Calu3 (cell line): ENCODE measurements around the gene TRIO. TPM values are rescaled to one million over a fixed set of nuclear protein-coding genes. Genes with fewer than 3 reads are reported as not detected.

Experiments
- BruUV-seq: library from RNA; stranded (reverse); fragments of 400-500 nt; replicated peaks from 2 replicates; lab custom pipeline; 2021; lab: Mats Ljungman, UMichigan
- CTCF ChIA-PET: fragments of 300-600 bp; sonication (Branson Sonifier 250); formaldehyde crosslinking; loops from one replicate; lab custom pipeline; 2022; ENCODE audit warnings: antibody characterized with exemption; lab: Charles Lee
- DNase-seq: peaks from one replicate; pipeline ENCODE4 v3.0.0; 2022
- H3K27ac Mint-ChIP-seq: one replicate; pipeline ENCODE4 v1.8.0; 2022; ENCODE audit warnings: mixed read lengths; ENCODE audit not compliant: unreplicated experiment
- H3K27me3 Mint-ChIP-seq: one replicate; pipeline ENCODE4 v1.8.0; 2022; ENCODE audit warnings: mixed read lengths; ENCODE audit not compliant: unreplicated experiment
- H3K36me3 Mint-ChIP-seq: one replicate; pipeline ENCODE4 v1.8.0; 2022; ENCODE audit warnings: mild to moderate bottlenecking, moderate library complexity, mixed read lengths; ENCODE audit not compliant: insufficient read depth, unreplicated experiment
- H3K4me1 Mint-ChIP-seq: one replicate; pipeline ENCODE4 v1.8.0; 2022; ENCODE audit warnings: mild to moderate bottlenecking, low read depth, mixed read lengths; ENCODE audit not compliant: unreplicated experiment
- H3K4me3 Mint-ChIP-seq: one replicate; pipeline ENCODE4 v1.8.0; 2022; ENCODE audit warnings: mild to moderate bottlenecking, low read depth, moderate library complexity, mixed read lengths; ENCODE audit not compliant: unreplicated experiment
- H3K9me3 Mint-ChIP-seq: one replicate; pipeline ENCODE4 v1.8.0; 2022; ENCODE audit warnings: low read depth, mixed read lengths; ENCODE audit not compliant: unreplicated experiment
- intact Hi-C: fragments of 100-400 bp; cut with micrococcal nuclease; formaldehyde crosslinking; loops from one replicate; pipeline ENCODE4 v1.10.0; 2022; ENCODE audit not compliant: unreplicated experiment
- total RNA-seq: library from RNA; stranded (reverse); gene quantifications from 2 replicates; pipeline ENCODE4 v1.2.3, GENCODE V29; 2022
- TF ChIP-seq, protein P1 (sequence below): fragments of 200-600 bp; IDR thresholded peaks from one replicate; pipeline ENCODE4 v1.8.0; 2022; ENCODE audit warnings: antibody characterized with exemption; ENCODE audit not compliant: unreplicated experiment

Gene TRIO
- total RNA-seq, 1 experiment from 2014 or later, result 183 TPM

DNA sequence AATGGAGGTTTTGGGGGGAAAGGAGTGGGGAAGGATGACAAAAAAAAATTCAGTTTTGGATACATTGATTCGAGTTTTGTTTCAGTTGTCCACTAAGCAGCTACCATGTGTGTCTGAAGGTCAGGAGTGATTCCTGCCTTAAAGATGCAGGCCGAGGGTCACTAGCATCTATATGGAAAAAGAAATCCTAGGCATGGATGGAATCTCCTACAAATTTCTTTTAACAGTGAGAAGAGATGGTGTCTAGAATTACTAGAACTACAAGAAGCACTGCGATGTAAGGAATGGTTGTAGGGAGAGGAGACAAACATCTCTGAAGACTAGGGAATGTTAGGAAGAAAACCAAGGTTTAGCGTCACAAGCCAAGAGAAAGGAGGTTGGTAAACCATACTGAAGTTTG, 19.6 kb upstream of the TRIO start:
- no peak for DNase-seq
- intact Hi-C loops, result no loop called here
- CTCF ChIA-PET, result no interaction called here
- Mint-ChIP-seq H3K27me3 (peaks cover 5% of the 10 kb centered on the region), H3K9me3 (no peaks in the 10 kb centered on the region), H3K36me3 (no peaks in the 10 kb centered on the region), H3K4me1 (no peaks in the 10 kb centered on the region), H3K4me3 (no peak overlapping the region), H3K27ac (no peak overlapping the region)
- TF ChIP-seq, protein P1, sequence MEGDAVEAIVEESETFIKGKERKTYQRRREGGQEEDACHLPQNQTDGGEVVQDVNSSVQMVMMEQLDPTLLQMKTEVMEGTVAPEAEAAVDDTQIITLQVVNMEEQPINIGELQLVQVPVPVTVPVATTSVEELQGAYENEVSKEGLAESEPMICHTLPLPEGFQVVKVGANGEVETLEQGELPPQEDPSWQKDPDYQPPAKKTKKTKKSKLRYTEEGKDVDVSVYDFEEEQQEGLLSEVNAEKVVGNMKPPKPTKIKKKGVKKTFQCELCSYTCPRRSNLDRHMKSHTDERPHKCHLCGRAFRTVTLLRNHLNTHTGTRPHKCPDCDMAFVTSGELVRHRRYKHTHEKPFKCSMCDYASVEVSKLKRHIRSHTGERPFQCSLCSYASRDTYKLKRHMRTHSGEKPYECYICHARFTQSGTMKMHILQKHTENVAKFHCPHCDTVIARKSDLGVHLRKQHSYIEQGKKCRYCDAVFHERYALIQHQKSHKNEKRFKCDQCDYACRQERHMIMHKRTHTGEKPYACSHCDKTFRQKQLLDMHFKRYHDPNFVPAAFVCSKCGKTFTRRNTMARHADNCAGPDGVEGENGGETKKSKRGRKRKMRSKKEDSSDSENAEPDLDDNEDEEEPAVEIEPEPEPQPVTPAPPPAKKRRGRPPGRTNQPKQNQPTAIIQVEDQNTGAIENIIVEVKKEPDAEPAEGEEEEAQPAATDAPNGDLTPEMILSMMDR, result no peak
- no TSS peak for BruUV-seq

- CTCF ChIA-PET, result no interaction called here
- TF ChIP-seq, protein P1, result no peak
- no peak overlapping the region for H3K4me3 Mint-ChIP-seq
- intact Hi-C loops, result no loop called here
- peaks cover 9% of the 10 kb centered on the region for H3K27me3 Mint-ChIP-seq
- no peaks in the 10 kb centered on the region for H3K4me1 Mint-ChIP-seq
- no peaks in the 10 kb centered on the region for H3K9me3 Mint-ChIP-seq
- H3K27ac Mint-ChIP-seq, result no peak overlapping the region
- BruUV-seq, result no TSS peak
- no peaks in the 10 kb centered on the region for H3K36me3 Mint-ChIP-seq
- no peak for DNase-seq
Observed at GRCh38 chr5:14123974-14124482, 19.1 kb upstream of the TRIO start.

- CTCF ChIA-PET, result interaction anchor here (0.6 to 0.7 kb wide), 3 partner anchors 32 to 210 kb away, joined by 3 read pairs; no protein-coding TSS in a partner anchor
- no TSS peak for BruUV-seq
- Mint-ChIP-seq H3K9me3 (no peaks in the 10 kb centered on the region), H3K36me3 (no peaks in the 10 kb centered on the region), H3K27ac (no peak overlapping the region), H3K4me1 (no peaks in the 10 kb centered on the region), H3K27me3 (peaks cover 21% of the 10 kb centered on the region), H3K4me3 (no peak overlapping the region)
- intact Hi-C loops, result no loop called here
- TF ChIP-seq, protein P1, result no peak
- no peak for DNase-seq
Observed at GRCh38 chr5:14125262-14125661, 17.9 kb upstream of the TRIO start.

DNA sequence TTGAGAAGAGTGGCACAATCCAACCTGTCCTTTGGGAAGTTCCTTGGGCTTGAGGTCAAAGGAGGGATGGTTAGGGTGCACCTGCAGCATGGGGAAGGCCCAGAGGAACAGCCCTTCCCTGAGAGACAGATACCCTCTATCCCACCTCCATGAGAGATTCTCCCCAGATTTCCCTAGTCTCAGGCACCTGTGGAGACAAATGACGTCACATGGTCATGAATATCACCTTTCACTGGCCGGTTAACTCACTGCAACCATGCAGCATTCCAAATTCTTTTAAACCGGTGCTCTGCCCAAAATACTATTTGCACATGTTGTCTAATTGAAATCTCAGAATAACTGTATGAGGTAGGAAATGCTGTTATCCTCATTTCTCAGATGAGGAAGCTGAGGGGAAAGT, 15.6 kb upstream of the TRIO start:
- Mint-ChIP-seq H3K9me3 (no peaks in the 10 kb centered on the region), H3K36me3 (no peaks in the 10 kb centered on the region), H3K4me3 (no peak overlapping the region), H3K4me1 (no peaks in the 10 kb centered on the region), H3K27me3 (peaks cover 25% of the 10 kb centered on the region), H3K27ac (no peak overlapping the region)
- TF ChIP-seq, protein P1, result no peak
- DNase-seq, result no peak
- no TSS peak for BruUV-seq
- intact Hi-C loops, result no loop called here
- CTCF ChIA-PET, result no interaction called here
